H1 (cell line): ENCODE measurements around the gene ITPR1. TPM values are rescaled to one million over a fixed set of nuclear protein-coding genes. Genes with fewer than 3 reads are reported as not detected.

Experiments used
- CBX8 ChIP-seq: fragments of 300-800, 300-1000 bp; sonication (generic); IDR thresholded peaks from 2 replicates; pipeline ENCODE4 v1.7.1; 2016; ENCODE audit warnings: low read depth, low read length, borderline replicate concordance
- CHD1 ChIP-seq: IDR thresholded peaks from 2 replicates; pipeline ENCODE4 v1.6.1; 2012; ENCODE audit warnings: low read depth, low read length, improper control_type of control experiment
- EP300 ChIP-seq, 2 experiments: IDR thresholded peaks; 1 replicate in 1 of 2; 2 replicates in 1 of 2; pipeline ENCODE4 v1.6.1; 2011 to 2012; ENCODE audit warnings: low read depth in 2 of 2, low read length in 2 of 2, mild to moderate bottlenecking in 2 of 2, borderline replicate concordance in 1 of 2, inconsistent platforms in 1 of 2, moderate library complexity in 1 of 2
- KDM1A ChIP-seq: fragments of 200-600, 300-600 bp; sonication (generic); IDR thresholded peaks from 2 replicates; pipeline ENCODE4 v1.7.1; 2016; ENCODE audit warnings: mild to moderate bottlenecking, low read length, borderline replicate concordance
- POU5F1 ChIP-seq: IDR thresholded peaks from 2 replicates; pipeline ENCODE4 v1.6.1; 2011; ENCODE audit warnings: low read depth, mild to moderate bottlenecking, low read length, moderate library complexity
- SIN3A ChIP-seq, 2 experiments: IDR thresholded peaks in 1 of 2; conservative IDR thresholded peaks in 1 of 2; 2 replicates each; pipeline ENCODE4 v1.6.1; 2011 to 2012; ENCODE audit warnings: low read length in 2 of 2, improper control_type of control experiment in 1 of 2, low read depth in 1 of 2, mild to moderate bottlenecking in 1 of 2
- TAF7 ChIP-seq: optimal IDR thresholded peaks from 2 replicates; pipeline ENCODE3; 2011; ENCODE audit warnings: low read depth, mild to moderate bottlenecking, inconsistent platforms, low read length, moderate library complexity, borderline replicate concordance
- polyA plus RNA-seq, 7 experiments: library from polyadenylated mRNA; depleted of rRNA in 3 of 7; stranded (reverse) in 5 of 7; unstranded in 2 of 7; fragments of >200 nt in 5 of 7; fragments of 200-250 nt in 2 of 7; gene quantifications; 1 replicate in 5 of 7; 2 replicates in 1 of 7; 4 replicates in 1 of 7; pipeline versions ENCODE4 v1.2.1 to v1.2.3, GENCODE V29; 2011 to 2013; ENCODE audit warnings: missing spikeins in 2 of 7, mixed read lengths in 2 of 7
- total RNA-seq: library from RNA; stranded (reverse); fragmentation: NEBNext Ultra II Directional; extraction: Animal tissue kit (Norgen Biotek cat#: 25700); gene quantifications from 2 replicates; pipeline ENCODE4 v1.2.1, GENCODE V29; 2021
- TF ChIP-seq, protein P1 (sequence below): fragments of 300-600 bp; sonication (generic); IDR thresholded peaks from 2 replicates; pipeline ENCODE4 v1.7.1; 2012; ENCODE audit warnings: low read length, moderate library complexity, mild to moderate bottlenecking, inconsistent platforms; ENCODE audit not compliant: insufficient replicate concordance

ITPR1 gene
- total and polyA plus RNA-seq, 2 of the 8 experiments (the other 6 are each of a cell fraction or from before 2014, with no cell fraction given): 2.5 to 16.3 TPM

DNA sequence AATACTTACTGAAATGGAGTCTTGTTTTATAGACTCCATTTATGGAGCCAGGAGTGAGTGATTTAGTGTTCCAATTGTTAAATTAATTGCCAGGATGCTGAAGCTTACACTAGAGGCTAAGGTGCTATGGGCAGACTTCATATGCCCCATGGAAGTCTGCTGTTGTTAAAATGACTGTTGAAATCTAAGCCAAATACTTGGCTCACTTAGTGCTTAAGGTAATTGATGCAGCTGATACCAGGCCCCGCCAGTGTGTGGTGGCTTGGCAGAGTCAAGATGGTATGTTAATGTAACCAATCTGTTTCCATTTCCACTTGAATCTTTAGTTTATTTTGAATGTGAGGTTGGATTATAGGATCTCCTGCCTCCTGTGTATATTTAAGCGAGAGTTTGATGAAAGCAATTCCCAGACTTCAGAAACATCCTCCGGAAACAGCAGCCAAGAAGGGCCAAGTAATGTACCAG is 187.1 kb downstream of the ITPR1 start (continued):
- TF ChIP-seq, protein P1, sequence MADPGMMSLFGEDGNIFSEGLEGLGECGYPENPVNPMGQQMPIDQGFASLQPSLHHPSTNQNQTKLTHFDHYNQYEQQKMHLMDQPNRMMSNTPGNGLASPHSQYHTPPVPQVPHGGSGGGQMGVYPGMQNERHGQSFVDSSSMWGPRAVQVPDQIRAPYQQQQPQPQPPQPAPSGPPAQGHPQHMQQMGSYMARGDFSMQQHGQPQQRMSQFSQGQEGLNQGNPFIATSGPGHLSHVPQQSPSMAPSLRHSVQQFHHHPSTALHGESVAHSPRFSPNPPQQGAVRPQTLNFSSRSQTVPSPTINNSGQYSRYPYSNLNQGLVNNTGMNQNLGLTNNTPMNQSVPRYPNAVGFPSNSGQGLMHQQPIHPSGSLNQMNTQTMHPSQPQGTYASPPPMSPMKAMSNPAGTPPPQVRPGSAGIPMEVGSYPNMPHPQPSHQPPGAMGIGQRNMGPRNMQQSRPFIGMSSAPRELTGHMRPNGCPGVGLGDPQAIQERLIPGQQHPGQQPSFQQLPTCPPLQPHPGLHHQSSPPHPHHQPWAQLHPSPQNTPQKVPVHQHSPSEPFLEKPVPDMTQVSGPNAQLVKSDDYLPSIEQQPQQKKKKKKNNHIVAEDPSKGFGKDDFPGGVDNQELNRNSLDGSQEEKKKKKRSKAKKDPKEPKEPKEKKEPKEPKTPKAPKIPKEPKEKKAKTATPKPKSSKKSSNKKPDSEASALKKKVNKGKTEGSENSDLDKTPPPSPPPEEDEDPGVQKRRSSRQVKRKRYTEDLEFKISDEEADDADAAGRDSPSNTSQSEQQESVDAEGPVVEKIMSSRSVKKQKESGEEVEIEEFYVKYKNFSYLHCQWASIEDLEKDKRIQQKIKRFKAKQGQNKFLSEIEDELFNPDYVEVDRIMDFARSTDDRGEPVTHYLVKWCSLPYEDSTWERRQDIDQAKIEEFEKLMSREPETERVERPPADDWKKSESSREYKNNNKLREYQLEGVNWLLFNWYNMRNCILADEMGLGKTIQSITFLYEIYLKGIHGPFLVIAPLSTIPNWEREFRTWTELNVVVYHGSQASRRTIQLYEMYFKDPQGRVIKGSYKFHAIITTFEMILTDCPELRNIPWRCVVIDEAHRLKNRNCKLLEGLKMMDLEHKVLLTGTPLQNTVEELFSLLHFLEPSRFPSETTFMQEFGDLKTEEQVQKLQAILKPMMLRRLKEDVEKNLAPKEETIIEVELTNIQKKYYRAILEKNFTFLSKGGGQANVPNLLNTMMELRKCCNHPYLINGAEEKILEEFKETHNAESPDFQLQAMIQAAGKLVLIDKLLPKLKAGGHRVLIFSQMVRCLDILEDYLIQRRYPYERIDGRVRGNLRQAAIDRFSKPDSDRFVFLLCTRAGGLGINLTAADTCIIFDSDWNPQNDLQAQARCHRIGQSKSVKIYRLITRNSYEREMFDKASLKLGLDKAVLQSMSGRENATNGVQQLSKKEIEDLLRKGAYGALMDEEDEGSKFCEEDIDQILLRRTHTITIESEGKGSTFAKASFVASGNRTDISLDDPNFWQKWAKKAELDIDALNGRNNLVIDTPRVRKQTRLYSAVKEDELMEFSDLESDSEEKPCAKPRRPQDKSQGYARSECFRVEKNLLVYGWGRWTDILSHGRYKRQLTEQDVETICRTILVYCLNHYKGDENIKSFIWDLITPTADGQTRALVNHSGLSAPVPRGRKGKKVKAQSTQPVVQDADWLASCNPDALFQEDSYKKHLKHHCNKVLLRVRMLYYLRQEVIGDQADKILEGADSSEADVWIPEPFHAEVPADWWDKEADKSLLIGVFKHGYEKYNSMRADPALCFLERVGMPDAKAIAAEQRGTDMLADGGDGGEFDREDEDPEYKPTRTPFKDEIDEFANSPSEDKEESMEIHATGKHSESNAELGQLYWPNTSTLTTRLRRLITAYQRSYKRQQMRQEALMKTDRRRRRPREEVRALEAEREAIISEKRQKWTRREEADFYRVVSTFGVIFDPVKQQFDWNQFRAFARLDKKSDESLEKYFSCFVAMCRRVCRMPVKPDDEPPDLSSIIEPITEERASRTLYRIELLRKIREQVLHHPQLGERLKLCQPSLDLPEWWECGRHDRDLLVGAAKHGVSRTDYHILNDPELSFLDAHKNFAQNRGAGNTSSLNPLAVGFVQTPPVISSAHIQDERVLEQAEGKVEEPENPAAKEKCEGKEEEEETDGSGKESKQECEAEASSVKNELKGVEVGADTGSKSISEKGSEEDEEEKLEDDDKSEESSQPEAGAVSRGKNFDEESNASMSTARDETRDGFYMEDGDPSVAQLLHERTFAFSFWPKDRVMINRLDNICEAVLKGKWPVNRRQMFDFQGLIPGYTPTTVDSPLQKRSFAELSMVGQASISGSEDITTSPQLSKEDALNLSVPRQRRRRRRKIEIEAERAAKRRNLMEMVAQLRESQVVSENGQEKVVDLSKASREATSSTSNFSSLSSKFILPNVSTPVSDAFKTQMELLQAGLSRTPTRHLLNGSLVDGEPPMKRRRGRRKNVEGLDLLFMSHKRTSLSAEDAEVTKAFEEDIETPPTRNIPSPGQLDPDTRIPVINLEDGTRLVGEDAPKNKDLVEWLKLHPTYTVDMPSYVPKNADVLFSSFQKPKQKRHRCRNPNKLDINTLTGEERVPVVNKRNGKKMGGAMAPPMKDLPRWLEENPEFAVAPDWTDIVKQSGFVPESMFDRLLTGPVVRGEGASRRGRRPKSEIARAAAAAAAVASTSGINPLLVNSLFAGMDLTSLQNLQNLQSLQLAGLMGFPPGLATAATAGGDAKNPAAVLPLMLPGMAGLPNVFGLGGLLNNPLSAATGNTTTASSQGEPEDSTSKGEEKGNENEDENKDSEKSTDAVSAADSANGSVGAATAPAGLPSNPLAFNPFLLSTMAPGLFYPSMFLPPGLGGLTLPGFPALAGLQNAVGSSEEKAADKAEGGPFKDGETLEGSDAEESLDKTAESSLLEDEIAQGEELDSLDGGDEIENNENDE: no peak
- no peak for TF ChIP-seq POU5F1
- no peak for TF ChIP-seq CBX8
- no peak for TF ChIP-seq SIN3A (conservative IDR thresholded peaks at IDR 0.05 in 1 of 2, IDR thresholded peaks at IDR 0.05 in 1 of 2; ENCODE audit: low read depth in 1 of 2, low read length in 2 of 2)
- no peak for TF ChIP-seq KDM1A
- no peak for TF ChIP-seq EP300 (IDR thresholded peaks at IDR 0.05; ENCODE audit: borderline replicate concordance in 1 of 2, low read depth in 2 of 2, low read length in 2 of 2)
- no peak for TF ChIP-seq CHD1
- no peak for TF ChIP-seq TAF7
